B cell (primary cell): ENCODE measurements around the gene BSND. TPM values are rescaled to one million over a fixed set of nuclear protein-coding genes. Genes with fewer than 3 reads are reported as not detected.

Experiments
- ATAC-seq: fragments of 200-7000 bp; cut with Tn5 transposase; one replicate; pipeline ENCODE4 v1.10.0; 2021; ENCODE audit warnings: low read depth, mild to moderate bottlenecking, moderate number of reproducible peaks, moderate library complexity
- CTCF ChIA-PET: fragments of 350-600 bp; sonication (Branson Sonifier 250); formaldehyde crosslinking; loops from one replicate; lab custom pipeline; 2021; ENCODE audit warnings: antibody characterized with exemption, inconsistent platforms; lab: Charles Lee
- POLR2A ChIA-PET: fragments of 350-600 bp; sonication (Branson Sonifier 250); formaldehyde crosslinking; loops from one replicate; lab custom pipeline; 2021; ENCODE audit warnings: antibody characterized with exemption; lab: Charles Lee
- DNase-seq: peaks from one replicate; pipeline ENCODE4 v3.0.0; 2013
- H2AFZ ChIP-seq: 2 replicates; pipeline ENCODE4 v1.6.1; 2012; ENCODE audit warnings: mild to moderate bottlenecking, low read depth, low read length; ENCODE audit not compliant: insufficient read depth, poor library complexity, severe bottlenecking
- H3K27ac ChIP-seq, 2 donors: 1 replicate in 1 of 2; 2 replicates in 1 of 2; pipeline ENCODE4 v1.5.1; 2012 to 2013; ENCODE audit warnings: low read length in 2 of 2, mild to moderate bottlenecking in 2 of 2, moderate library complexity in 1 of 2
- H3K27me3 ChIP-seq, 4 experiments: fragments of 200-600 bp in 1 of 4; sonication (generic) in 1 of 4; replicated peaks in 1 of 4; 1 replicate in 2 of 4; 2 replicates in 2 of 4; pipeline versions ENCODE4 v1.6.1 to v1.7.0; 2013 to 2016; ENCODE audit warnings: low read length in 3 of 4, mild to moderate bottlenecking in 2 of 4, mixed read lengths in 1 of 4, moderate library complexity in 1 of 4; ENCODE audit not compliant: insufficient read depth in 4 of 4, control insufficient read depth in 3 of 4; ENCODE audit errors: control extremely low read depth in 1 of 4
- H3K36me3 ChIP-seq, 2 experiments: replicated peaks in 1 of 2; 1 replicate in 1 of 2; 2 replicates in 1 of 2; pipeline versions ENCODE4 v1.6.1 to v1.7.1; 2013; ENCODE audit warnings: low read length in 1 of 2; ENCODE audit not compliant: insufficient read depth in 2 of 2, control insufficient read depth in 1 of 2; ENCODE audit errors: control extremely low read depth in 1 of 2, extremely low read depth in 1 of 2
- H3K4me1 ChIP-seq, 2 donors: fragments of 200-600 bp in 1 of 2; sonication (generic) in 1 of 2; 1 replicate in 1 of 2; 2 replicates in 1 of 2; pipeline versions ENCODE4 v1.5.1 to v1.6.1; 2013 to 2017; ENCODE audit warnings: low read length in 2 of 2; ENCODE audit not compliant: control insufficient read depth in 2 of 2, insufficient read depth in 2 of 2
- H3K4me2 ChIP-seq: replicated peaks from 2 replicates; pipeline ENCODE3; 2012; ENCODE audit warnings: mild to moderate bottlenecking, low read depth, low read length; ENCODE audit not compliant: poor library complexity, severe bottlenecking
- H3K4me3 ChIP-seq, 5 experiments: fragments of 200-600 bp in 1 of 5; sonication (generic) in 1 of 5; 1 replicate in 3 of 5; 2 replicates in 2 of 5; pipeline versions ENCODE4 v1.5.1 to v1.7.0; 2011 to 2016; ENCODE audit warnings: low read length in 4 of 5, mild to moderate bottlenecking in 4 of 5, low read depth in 2 of 5, control low read depth in 1 of 5, moderate library complexity in 1 of 5; ENCODE audit not compliant: insufficient read depth in 1 of 5; ENCODE audit errors: control extremely low read depth in 1 of 5, extremely low read depth in 1 of 5
- H3K79me2 ChIP-seq: fragments of 200-600 bp; sonication (generic); one replicate; pipeline ENCODE4 v1.6.0; 2016; ENCODE audit warnings: low read length; ENCODE audit not compliant: control insufficient read depth, insufficient read depth
- H3K9ac ChIP-seq: fragments of 200-600 bp; sonication (generic); 2 replicates; pipeline ENCODE4 v1.6.1; 2017; ENCODE audit warnings: mild to moderate bottlenecking, low read length, moderate library complexity
- H3K9me3 ChIP-seq, 3 donors: one replicate each; pipeline versions ENCODE4 v1.6.1 to v1.7.1; 2013; ENCODE audit warnings: low read length in 2 of 3; ENCODE audit not compliant: control insufficient read depth in 2 of 3, insufficient read depth in 1 of 3; ENCODE audit errors: control extremely low read depth in 1 of 3
- H4K20me1 ChIP-seq: 2 replicates; pipeline ENCODE4 v1.6.0; 2012; ENCODE audit warnings: mild to moderate bottlenecking, low read length; ENCODE audit not compliant: insufficient read depth, control insufficient read depth, poor library complexity, severe bottlenecking
- H3K27ac Mint-ChIP-seq: one replicate; pipeline ENCODE4 v1.8.0; 2021; ENCODE audit warnings: mixed read lengths
- H3K27me3 Mint-ChIP-seq: one replicate; pipeline ENCODE4 v1.8.0; 2021; ENCODE audit warnings: mixed read lengths
- H3K4me1 Mint-ChIP-seq: one replicate; pipeline ENCODE4 v1.8.0; 2021; ENCODE audit warnings: mixed read lengths
- H3K4me3 Mint-ChIP-seq: one replicate; pipeline ENCODE4 v1.8.0; 2021; ENCODE audit warnings: mixed read lengths
- H3K9me3 Mint-ChIP-seq: one replicate; pipeline ENCODE4 v1.8.0; 2022; ENCODE audit warnings: mixed read lengths; ENCODE audit not compliant: insufficient read depth
- EZH2 ChIP-seq: IDR thresholded peaks from 2 replicates; pipeline ENCODE4 v1.6.1; 2012; ENCODE audit warnings: borderline replicate concordance, low read depth, mild to moderate bottlenecking, moderate library complexity, low read length; ENCODE audit not compliant: insufficient read depth, poor library complexity, severe bottlenecking
- WGBS: methylation state at CpG from one replicate; pipeline ENCODE4 v1.1.5; 2013; ENCODE audit warnings: missing lambda C conversion rate; ENCODE audit not compliant: insufficient coverage; 5-methylcytosine and 5-hydroxymethylcytosine counted together
- intact Hi-C: fragments of 100-400 bp; cut with micrococcal nuclease; formaldehyde crosslinking; loops from one replicate; pipeline ENCODE4 v1.10.0; 2022
- polyA plus RNA-seq: library from polyadenylated mRNA; depleted of rRNA; stranded (reverse); fragments of >200 nt; gene quantifications from 2 replicates; pipeline ENCODE4 v1.2.3, GENCODE V29; 2012
- total RNA-seq, 2 donors: library from RNA; stranded (reverse); fragments of 120-200 nt in 1 of 2; gene quantifications; 1 replicate in 1 of 2; 2 replicates in 1 of 2; pipeline versions ENCODE4 v1.2.3 to v1.2.4, GENCODE V29; 2013 to 2022
- TF ChIP-seq, protein P1 (sequence below): fragments of 200-600 bp; IDR thresholded peaks from one replicate; pipeline ENCODE4 v1.8.0; 2022; ENCODE audit warnings: antibody characterized with exemption, mild to moderate bottlenecking

Gene BSND
- total and polyA plus RNA-seq, 2 donors (not counting 1 experiment from before 2014, with no cell fraction given) = not detected

DNA sequence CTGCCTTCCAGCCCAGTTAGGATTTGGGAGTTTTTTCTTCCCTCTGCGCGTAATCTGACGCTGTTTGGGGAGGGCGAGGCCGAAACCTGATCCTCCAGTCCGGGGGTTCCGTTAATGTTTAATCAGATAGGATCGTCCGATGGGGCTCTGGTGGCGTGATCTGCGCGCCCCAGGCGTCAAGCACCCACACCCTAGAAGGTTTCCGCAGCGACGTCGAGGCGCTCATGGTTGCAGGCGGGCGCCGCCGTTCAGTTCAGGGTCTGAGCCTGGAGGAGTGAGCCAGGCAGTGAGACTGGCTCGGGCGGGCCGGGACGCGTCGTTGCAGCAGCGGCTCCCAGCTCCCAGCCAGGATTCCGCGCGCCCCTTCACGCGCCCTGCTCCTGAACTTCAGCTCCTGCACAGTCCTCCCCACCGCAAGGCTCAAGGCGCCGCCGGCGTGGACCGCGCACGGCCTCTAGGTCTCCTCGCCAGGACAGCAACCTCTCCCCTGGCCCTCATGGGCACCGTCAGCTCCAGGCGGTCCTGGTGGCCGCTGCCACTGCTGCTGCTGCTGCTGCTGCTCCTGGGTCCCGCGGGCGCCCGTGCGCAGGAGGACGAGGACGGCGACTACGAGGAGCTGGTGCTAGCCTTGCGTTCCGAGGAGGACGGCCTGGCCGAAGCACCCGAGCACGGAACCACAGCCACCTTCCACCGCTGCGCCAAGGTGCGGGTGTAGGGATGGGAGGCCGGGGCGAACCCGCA is 40.8 kb downstream of the BSND start, which contains the start of gene PCSK9:
Gene PCSK9 (plus strand): TSS at position 207 of the 741 bp plus-strand sequence. CDS start 290 bp downstream, at position 497.
- POLR2A ChIA-PET = no interaction called here
- CTCF ChIA-PET = no interaction called here
- intact Hi-C loops = no loop called here
- Histone ChIP-seq H3K9ac (no peak within 1 kb of the TSS), H2AFZ (no peak within 1 kb of the TSS), H3K27me3 (peaks cover 0 to 32% (median 9%) of the 10 kb centered on the region in 4 experiments), H3K4me3 (no peak within 1 kb of the TSS), H3K36me3 (no peaks in the 10 kb centered on the region), H3K4me2 (no peak within 1 kb of the TSS), H4K20me1 (no peaks in the 10 kb centered on the region), H3K9me3 (no peaks in the 10 kb centered on the region), H3K27ac (no peak within 1 kb of the TSS), H3K79me2 (no peaks in the 10 kb centered on the region), H3K4me1 (no peaks in the 10 kb centered on the region)
- no peak within 1 kb of the TSS for H3K27ac Mint-ChIP-seq
- WGBS = 10% methylated on average over 65 of the region's 67 CpGs
- no peak for TF ChIP-seq EZH2
- TF ChIP-seq, protein P1, sequence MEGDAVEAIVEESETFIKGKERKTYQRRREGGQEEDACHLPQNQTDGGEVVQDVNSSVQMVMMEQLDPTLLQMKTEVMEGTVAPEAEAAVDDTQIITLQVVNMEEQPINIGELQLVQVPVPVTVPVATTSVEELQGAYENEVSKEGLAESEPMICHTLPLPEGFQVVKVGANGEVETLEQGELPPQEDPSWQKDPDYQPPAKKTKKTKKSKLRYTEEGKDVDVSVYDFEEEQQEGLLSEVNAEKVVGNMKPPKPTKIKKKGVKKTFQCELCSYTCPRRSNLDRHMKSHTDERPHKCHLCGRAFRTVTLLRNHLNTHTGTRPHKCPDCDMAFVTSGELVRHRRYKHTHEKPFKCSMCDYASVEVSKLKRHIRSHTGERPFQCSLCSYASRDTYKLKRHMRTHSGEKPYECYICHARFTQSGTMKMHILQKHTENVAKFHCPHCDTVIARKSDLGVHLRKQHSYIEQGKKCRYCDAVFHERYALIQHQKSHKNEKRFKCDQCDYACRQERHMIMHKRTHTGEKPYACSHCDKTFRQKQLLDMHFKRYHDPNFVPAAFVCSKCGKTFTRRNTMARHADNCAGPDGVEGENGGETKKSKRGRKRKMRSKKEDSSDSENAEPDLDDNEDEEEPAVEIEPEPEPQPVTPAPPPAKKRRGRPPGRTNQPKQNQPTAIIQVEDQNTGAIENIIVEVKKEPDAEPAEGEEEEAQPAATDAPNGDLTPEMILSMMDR = no peak
- H3K9me3 Mint-ChIP-seq = no peaks in the 10 kb centered on the region
- H3K4me3 Mint-ChIP-seq = no peak within 1 kb of the TSS
- no peak for DNase-seq
- H3K27me3 Mint-ChIP-seq = peaks cover 56% of the 10 kb centered on the region
- no peaks in the 10 kb centered on the region for H3K4me1 Mint-ChIP-seq
- ATAC-seq = no peak
